Measurements from ENCODE around the gene WRNIP1. TPM values are rescaled to one million over a fixed set of nuclear protein-coding genes. Genes with fewer than 3 reads are reported as not detected.

WRNIP1 gene
- total and polyA plus RNA-seq, 10 of the 15 experiments (the other 5 are each of a cell fraction or from before 2014, with no cell fraction given) = 9.3 to 30.5 (median 24.3) TPM

DNA sequence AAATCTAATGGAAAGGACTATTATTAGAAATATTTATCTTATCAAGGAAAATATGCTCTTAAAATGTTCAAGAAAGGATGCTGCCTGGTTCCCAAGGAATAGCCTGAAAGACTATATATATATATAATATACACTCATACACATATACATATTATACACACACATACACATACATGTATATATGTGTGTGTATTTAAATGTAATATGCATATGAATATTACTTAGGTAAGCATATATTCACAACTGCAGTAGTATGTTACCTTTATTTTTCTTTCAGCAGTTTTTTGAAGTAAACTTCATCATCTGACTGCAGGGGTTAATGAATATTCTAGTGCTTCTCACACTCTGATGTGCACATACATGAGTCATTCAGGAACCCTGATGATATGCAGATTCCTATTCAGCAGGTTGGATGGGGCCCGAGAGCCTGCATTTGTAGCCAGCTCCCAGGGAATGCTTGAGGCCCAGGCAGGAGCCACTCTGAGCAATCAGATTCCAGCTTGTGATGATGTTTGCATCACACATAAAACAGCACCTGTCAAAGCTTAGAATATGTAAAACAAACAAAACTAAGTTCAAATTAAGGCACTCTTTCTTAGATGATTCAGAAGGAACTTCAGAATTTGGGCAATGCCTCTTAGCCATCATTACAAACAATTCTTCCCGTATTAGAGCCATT lies 30.6 kb upstream of the WRNIP1 start (continued):
- TF ChIP-seq POLR2AphosphoS2 (IDR thresholded peaks at IDR 0.05; ENCODE audit: low read depth, low read length) (no peak), ETV6 (conservative IDR thresholded peaks at IDR 0.05 in 1 of 2, IDR thresholded peaks at IDR 0.05 in 1 of 2; ENCODE audit: borderline replicate concordance in 1 of 2, low read depth in 1 of 2) (no peak), TARDBP (IDR thresholded peaks at IDR 0.05; ENCODE audit: borderline replicate concordance) (no peak), NR2C1 (IDR thresholded peaks at IDR 0.05) (no peak), ZNF384 (IDR thresholded peaks at IDR 0.05; ENCODE audit: borderline replicate concordance, low read depth, low read length) (no peak), HCFC1 (IDR thresholded peaks at IDR 0.05; ENCODE audit: low read length) (no peak), ZNF207 (IDR thresholded peaks at IDR 0.05; ENCODE audit: borderline replicate concordance) (no peak), RAD21 (IDR thresholded peaks at IDR 0.05; ENCODE audit: insufficient read depth, low read depth, low read length) (no peak), IKZF2 (IDR thresholded peaks at IDR 0.05) (no peak), ZNF622 (IDR thresholded peaks at IDR 0.05) (no peak)

DNA sequence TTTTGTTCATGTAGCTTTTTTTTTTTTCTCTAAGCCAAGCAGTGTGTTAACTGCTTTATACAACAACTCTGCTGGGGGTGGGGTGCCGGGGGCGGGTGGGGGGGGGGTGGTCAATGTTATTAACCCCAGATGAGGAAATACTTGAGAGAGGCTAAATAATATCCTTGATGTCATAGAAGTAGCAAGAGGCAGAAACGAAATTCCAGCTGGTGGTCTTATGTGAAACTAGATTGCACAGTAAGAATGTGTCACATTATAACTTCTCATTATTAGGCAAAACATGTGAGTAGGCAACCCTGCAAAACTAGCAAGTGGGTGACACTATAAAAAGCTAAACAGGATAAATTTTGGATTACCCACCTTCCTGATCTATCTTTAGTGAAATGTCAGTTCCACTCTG lies 27.3 kb upstream of the WRNIP1 start:
- POLR2A ChIA-PET = no interaction called here
- WGBS (ENCODE audit: insufficient coverage, insufficient replicate concordance, low lambda C conversion rate, missing lambda C conversion rate) = 0% methylated on average over 1 of the region's 3 CpGs
- TF ChIP-seq NBN (IDR thresholded peaks at IDR 0.05) (no peak), CHD2 (IDR thresholded peaks at IDR 0.05; ENCODE audit: borderline replicate concordance, low read depth, low read length) (no peak), BCL11A (IDR thresholded peaks at IDR 0.05; ENCODE audit: low read depth, low read length) (no peak), SMAD1 (IDR thresholded peaks at IDR 0.05; ENCODE audit: low read depth, partially characterized antibody) (no peak), HDAC2 (IDR thresholded peaks at IDR 0.05) (no peak), MYB (IDR thresholded peaks at IDR 0.05; ENCODE audit: borderline replicate concordance, low read depth, low read length) (no peak), WRNIP1 (IDR thresholded peaks at IDR 0.05; ENCODE audit: borderline replicate concordance, low read depth, low read length) (no peak), BHLHE40 (IDR thresholded peaks at IDR 0.05; ENCODE audit: borderline replicate concordance in 1 of 2, low read depth in 2 of 2, low read length in 1 of 2) (no peak), TCF7 (IDR thresholded peaks at IDR 0.05; ENCODE audit: borderline replicate concordance) (no peak), BACH1 (IDR thresholded peaks at IDR 0.05; ENCODE audit: borderline replicate concordance) (no peak), HDGF (IDR thresholded peaks at IDR 0.05) (no peak), RFX5 (IDR thresholded peaks at IDR 0.05; ENCODE audit: low read depth, low read length) (no peak), TAF1 (IDR thresholded peaks at IDR 0.05; ENCODE audit: borderline replicate concordance, low read depth, low read length) (no peak), FOXK2 (IDR thresholded peaks at IDR 0.05) (no peak), BRCA1 (IDR thresholded peaks at IDR 0.05; ENCODE audit: low read depth, low read length) (no peak), SREBF1 (IDR thresholded peaks at IDR 0.05; ENCODE audit: low read length) (no peak)
- TF ChIP-seq, protein P1, sequence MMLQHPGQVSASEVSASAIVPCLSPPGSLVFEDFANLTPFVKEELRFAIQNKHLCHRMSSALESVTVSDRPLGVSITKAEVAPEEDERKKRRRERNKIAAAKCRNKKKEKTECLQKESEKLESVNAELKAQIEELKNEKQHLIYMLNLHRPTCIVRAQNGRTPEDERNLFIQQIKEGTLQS (IDR thresholded peaks at IDR 0.05; ENCODE audit: borderline replicate concordance, extremely low read depth, low read depth, low read length) = no peak

More for the DNA sequence above, 27.3 kb upstream of the WRNIP1 start:
- ChIA-PET SMC1A (ENCODE audit: uncharacterized antibody, unreplicated experiment) (interaction anchor here (0.7 to 3.2 kb wide), 14 partner anchors 9 to 251 kb away, joined by 3 to 30 read pairs (median 4); partner anchors contain the start of gene MYLK4), CTCF (interaction anchor here (0.6 to 5.4 kb wide), 23 partner anchors 12 to 1287 kb away, joined by 3 to 85 read pairs (median 5); partner anchors contain the start of genes MYLK4 and SERPINB1), RAD21 (ENCODE audit: unreplicated experiment) (interaction anchor here (0.5 to 1.6 kb wide), 7 partner anchors 11 to 176 kb away, joined by 3 to 14 read pairs (median 4); partner anchors contain the start of gene MYLK4)
- in situ Hi-C loops (cut with MboI) = no loop called here
- H3K4me3 ChIP-seq = no peak overlapping the region
- no peaks in the 10 kb centered on the region for H4K20me1 ChIP-seq (ENCODE audit: control insufficient read depth, insufficient read depth)
- H3K9ac ChIP-seq (ENCODE audit: control insufficient read depth, insufficient read depth, low read length) = no peak overlapping the region
- intact Hi-C loops (cut with micrococcal nuclease; ENCODE audit: unreplicated experiment) = loop anchor here (1.0 kb wide), 2 partner anchors 12 to 251 kb away; partner anchors contain the start of gene MYLK4
- H3K4me1 ChIP-seq (ENCODE audit: control insufficient read depth, insufficient read depth, low read length) = 0 out of 2 replicates have a peak, but pooled peaks cover 2% of the 10 kb centered on the region
- FAIRE-seq = no peak
- BruUV-seq (replicated peaks) = no TSS peak
- H3K27ac ChIP-seq (ENCODE audit: control insufficient read depth, insufficient read depth) = no peak overlapping the region
- no peak for DNase-seq (ENCODE audit: low read depth, low spot score)
- peak; percentile 16; the same call in 1 of the 3 replicates for ATAC-seq
- peaks cover 1 to 6% of the 10 kb centered on the region in 2 experiments; a peak in 2 of 4 replicates for H3K27me3 ChIP-seq (replicated peaks in 1 of 2; ENCODE audit: control insufficient read depth in 2 of 2, insufficient read depth in 2 of 2, low read length in 1 of 2)
- no peaks in the 10 kb centered on the region for H3K79me2 ChIP-seq (ENCODE audit: control insufficient read depth, insufficient read depth, low read length)
- no peak overlapping the region for H2AFZ ChIP-seq (ENCODE audit: control insufficient read depth, low read depth, low read length)
- H3K9me3 ChIP-seq (replicated peaks; ENCODE audit: control insufficient read depth, insufficient read depth, low read length) = no peaks in the 10 kb centered on the region
- H3K4me2 ChIP-seq (ENCODE audit: control insufficient read depth, insufficient read depth) = no peak overlapping the region
- no peaks in the 10 kb centered on the region for H3K36me3 ChIP-seq (ENCODE audit: control insufficient read depth in 2 of 2, insufficient read depth in 2 of 2, low read length in 1 of 2)

Data from GM12878 (cell line).